Ureter (tissue), 1 donor: Measurements from ENCODE around the gene HMGCS2. TPM values are rescaled to one million over a fixed set of nuclear protein-coding genes. Genes with fewer than 3 reads are reported as not detected.
"Not testable (repeated sequence)": the region's sequence is repeated elsewhere in the genome, so short reads cannot be mapped to it uniquely, and the experiment has no call there.

ENCODE experiments used
- DNase-seq: peaks from one replicate; pipeline ENCODE4 v3.0.0-alpha.2; 2020; ENCODE audit warnings: low spot score
- total RNA-seq: library from RNA; stranded (reverse); gene quantifications from one replicate; pipeline ENCODE4 v1.2.4, GENCODE V29; 2023
- donor health status: DM: yes; HTN: yes; CAD: no.

The HMGCS2 gene
- total RNA-seq, 1 donor from 2014 or later: 305 TPM

DNA sequence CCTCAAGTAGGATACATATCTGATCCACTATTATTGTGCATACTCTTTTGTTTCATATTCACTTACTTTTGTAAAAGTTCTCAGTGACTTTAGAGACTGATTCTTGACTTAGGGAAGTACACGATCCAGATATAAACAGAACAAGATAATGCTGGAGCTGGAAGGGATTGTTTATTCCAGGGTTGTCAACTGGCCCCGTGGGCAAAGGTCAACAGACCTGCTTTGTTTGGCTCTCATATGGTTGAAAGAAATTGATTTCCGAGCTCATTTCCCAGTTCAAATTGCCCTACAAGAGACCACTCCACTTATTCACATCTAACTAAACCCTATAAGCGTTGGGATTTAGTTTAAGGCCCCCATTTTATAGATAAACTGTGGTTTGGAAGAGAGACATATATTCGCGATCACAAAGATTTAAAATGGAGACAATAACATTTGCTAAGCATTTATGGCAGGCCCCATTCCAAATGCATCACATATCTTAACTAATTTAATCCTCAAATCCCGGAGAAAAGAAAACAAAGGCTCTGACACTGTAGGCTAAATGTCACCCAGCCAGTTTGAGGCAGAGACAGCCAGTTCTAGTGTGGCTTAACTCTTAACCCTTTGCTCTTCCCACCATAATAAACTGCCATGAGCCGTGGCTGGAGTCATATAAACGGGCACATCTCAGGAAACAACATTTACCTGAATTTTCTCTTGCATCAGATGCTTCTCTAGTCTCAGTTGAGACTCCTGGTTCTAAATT is 21.9 kb upstream of the HMGCS2 start:
- no peak for DNase-seq

DNA sequence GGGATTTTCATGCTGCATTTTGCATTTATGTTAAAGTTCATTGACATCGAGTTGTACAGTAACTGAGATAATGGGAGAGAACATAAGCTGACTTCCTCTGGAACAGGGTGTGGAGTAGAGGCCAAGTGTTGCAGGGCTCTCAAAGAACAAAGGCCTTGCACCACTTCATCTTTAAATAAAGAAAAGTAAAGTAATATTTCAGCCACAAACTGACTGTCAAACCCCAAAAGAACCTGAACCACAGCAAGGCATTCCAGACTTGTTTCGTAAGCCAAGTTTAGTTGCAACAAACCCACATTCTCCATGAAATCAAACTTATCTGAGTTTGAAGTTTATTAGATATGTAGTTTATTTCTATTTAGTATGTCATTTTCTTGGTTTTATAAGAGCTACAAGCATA is 19.1 kb upstream of the HMGCS2 start:
- no peak for DNase-seq

- DNase-seq: not testable (repeated sequence)
Measured at GRCh38 chr1:119786473-119787050, 17.9 kb upstream of the HMGCS2 start.

DNA sequence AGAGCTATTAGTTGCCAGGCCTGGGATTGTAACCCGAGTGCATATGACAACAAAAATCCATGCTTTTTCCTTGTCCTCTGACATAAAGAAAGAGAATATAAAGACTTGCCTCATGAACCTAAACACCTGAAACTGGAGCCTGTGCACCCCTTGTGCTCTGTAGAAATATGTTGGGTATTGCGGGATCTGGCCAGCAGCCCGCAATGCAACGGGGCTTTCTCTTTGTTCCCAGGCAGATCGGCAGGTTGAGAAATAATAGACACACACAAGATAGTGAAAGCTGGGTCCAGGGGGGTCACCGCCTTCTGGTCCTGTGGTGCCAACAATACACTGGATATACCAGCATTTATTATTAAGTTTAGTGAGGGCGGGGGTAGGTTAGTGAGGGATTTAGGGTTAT is 17.3 kb upstream of the HMGCS2 start:
- DNase-seq: not testable (repeated sequence)

GRCh38 chr1:119784191-119784781 is 15.6 kb upstream of the HMGCS2 start:
- peak; percentile 59 for DNase-seq

- DNase-seq: no peak
Measured at GRCh38 chr1:119783354-119784185, 14.9 kb upstream of the HMGCS2 start.

DNA sequence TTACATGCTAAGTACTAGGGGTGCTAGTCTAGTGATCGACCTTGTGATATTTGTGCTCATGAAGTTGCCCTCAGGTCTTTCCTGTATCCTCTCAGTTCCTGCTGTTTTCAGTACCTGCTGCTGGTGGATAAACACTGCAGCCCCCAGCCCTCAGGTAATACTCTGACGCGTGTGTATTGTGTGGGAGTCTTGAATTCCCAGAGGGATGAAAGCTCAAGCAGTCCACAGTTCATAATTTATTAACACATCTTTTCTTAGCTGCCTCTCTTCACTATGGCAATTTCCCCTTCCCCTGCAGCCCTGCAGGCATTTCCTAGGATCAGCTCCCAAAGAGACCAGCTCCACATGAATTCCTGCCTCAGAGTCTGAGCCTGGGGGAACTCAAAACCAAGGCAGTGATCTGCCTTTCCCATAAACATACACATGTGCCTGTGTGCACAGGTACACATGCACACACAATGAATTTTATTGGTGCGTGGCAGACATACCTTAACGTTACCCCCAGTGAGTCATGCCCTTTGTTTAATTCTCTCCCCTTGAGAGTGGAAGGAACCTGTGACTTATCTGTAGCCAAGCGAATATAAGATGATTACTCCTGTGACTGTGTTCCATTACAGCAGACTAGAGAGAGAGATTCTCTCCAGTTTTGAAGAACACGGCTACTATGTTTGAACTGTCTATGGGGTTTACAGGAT is 14.1 kb upstream of the HMGCS2 start:
- DNase-seq: no peak

DNA sequence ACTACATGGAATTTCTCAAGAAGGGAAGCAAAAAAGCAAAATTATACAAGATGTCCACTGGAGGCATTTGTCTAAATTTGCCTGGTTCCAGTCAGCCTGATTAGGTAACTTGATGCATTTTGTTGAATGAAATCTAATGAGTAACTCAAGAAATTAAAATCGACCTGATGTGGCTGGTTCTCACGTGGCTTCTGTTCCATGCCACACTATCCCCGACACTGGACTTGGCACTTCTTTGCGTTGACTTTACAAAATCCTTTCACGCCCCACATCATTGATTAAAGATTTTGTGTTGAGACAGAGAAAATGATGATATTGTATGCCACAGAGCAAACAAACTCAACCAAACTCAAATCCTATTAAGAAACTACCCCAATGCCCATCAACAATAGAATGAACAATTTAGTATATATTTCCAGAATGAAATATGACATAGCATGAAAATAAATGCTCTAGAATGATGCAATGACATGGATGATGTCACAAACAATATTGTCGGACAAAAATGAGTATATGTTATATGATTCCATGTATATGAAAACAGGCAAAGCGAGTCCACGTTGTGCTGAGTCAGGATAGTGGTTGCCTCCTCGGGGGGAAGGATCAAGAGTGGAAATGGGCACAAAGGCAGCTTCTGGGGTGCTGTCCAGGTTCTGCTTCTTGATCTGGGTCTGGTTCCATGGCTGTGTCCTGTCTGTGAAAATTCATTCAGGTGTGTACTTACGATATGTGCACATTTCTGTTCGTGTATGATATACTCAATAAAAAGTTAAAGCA is 12.9 kb upstream of the HMGCS2 start:
- DNase-seq: no peak

DNA sequence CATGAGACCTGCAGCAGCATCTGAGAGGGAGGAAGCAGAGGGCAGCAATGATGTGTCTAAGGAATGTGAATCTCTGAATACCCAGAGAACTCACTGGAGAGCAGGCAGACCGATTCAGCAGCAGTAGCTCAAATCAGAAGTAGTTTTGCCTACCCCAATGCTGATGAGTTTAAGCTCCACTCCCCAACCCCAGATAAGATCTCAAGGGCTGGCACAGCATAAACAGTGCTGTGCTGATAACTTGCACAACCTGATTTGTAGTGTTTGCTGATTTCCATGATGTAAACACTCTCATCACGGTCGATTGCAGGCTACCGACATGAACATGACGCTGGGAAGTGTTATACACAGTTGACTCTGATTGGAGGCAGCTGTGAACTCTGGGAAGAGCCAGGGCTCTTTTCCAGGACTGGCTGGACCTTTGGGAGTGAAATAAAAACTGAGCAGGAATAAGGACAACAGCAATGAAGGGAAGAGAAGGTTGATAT is 11.2 kb upstream of the HMGCS2 start:
- peak; percentile 71 for DNase-seq

- no peak for DNase-seq
Measured at GRCh38 chr1:119778886-119779560, 10.3 kb upstream of the HMGCS2 start.

GRCh38 chr1:119778359-119778758 is 9.7 kb upstream of the HMGCS2 start:
- no peak for DNase-seq

GRCh38 chr1:119774746-119775490 is 6.2 kb upstream of the HMGCS2 start:
- DNase-seq: no peak

DNA sequence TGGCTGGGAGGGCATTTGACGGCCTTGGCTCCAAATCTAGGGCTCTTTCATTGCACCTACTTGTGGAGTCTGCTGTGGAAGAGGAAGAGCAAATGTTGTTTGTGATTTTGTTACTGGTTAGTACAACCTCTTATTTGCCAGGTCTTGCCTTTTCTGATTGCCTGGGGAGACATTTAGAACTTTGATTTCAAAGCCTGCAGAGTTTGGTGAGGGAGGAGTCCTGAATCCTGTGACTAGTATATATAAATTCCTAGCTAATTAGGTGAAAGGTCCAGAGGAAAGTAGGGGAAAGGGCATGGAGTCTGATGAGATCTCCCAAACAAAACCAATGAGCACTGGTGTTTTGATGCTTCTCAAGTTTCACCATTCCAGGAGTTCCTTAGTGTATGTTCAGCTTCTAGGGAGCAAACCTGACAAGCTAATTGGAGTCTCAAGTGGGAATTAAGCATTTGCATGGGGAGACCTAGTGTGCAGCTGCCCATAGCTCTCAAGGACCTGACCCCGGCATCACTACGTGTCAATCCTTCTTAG is 5.1 kb upstream of the HMGCS2 start:
- DNase-seq: no peak

DNA sequence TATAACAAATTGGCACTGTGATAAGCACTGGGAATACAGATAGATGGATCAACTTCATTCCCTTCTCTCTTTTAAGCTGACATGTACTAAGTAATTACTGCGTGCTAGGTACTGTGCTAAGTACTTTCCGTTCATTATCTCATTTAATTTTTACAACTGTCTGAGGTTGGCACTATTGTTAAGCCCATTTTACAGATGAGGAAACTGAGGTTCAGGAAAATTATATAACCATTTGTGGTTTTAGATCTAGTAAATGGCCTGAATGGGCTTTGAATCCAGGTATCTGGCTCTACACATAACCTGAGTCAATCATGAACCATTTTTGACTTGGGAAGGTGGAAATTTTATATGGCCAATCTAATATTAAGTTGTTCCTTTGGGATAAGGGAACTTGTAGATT is 3.6 kb upstream of the HMGCS2 start:
- no peak for DNase-seq

DNA sequence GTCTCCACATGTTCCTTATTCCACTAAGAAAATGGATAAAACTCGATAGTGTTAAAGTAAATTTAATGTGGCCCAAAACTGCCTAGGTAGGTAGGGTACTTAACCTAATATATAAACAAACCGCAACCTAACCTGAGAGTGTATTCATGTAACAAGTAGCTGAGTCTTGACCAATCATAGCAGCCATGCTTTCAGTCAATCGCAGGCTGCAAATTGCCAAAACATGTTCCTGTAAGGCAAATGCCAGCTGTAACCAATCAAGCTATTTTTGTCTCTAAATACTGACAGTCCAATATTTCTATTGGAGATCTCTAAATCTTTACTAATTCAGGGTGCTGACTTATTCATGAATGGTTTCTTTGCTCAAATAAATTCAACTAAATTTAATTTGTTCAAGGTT is 3.1 kb upstream of the HMGCS2 start:
- DNase-seq: no peak

GRCh38 chr1:119771016-119771415 is 2.3 kb upstream of the HMGCS2 start:
- no peak for DNase-seq

DNA sequence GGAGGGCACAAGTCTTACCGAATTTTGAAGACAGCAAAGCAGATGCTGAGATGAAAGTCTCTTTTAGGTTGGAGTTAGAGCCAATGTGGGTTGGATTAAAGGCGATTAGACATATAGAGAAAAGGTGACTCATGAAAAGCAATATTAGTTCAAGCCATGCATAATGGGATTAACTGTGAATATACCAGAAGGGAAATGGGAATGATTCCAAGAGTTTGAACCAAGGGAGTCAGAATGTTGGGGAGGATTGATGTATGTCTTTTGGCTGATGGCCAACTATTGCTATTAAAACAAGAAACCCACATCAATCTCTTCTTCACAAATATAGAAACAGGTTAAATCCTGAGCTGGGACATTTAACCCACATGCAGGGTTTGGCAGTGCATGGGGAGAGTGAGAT is 1.2 kb downstream of the HMGCS2 start:
- no peak for DNase-seq

DNA sequence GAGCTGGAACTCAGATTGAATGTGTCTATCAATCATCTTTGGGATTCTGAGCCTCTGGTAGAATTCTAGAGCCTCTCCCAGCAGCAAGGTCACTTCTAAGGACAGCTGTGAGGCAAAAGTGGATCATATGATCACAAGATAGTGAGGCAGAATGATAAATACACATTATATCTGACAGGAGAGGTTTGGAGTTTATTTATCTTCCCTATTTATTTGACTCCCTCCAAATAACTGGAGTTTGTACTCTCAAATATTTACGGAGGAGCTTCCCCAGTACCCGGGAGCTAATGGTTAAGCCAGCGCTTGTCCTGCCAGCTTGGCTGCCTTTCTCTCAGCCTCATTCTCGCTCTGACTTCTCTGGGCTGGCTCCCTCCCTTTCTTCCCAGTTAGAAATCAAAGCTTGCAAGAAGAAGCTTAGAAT is 2.3 kb downstream of the HMGCS2 start:
- no peak for DNase-seq

- no peak for DNase-seq
Measured at GRCh38 chr1:119764220-119764619, 4.5 kb downstream of the HMGCS2 start.
